K562 treated with DMSO at 1 percent for 4 hours (cell line): Measurements from ENCODE around the gene ABCC9. TPM values are rescaled to one million over a fixed set of nuclear protein-coding genes. Genes with fewer than 3 reads are reported as not detected.

Experiments
- total RNA-seq: library from RNA; unstranded; fragments of 300-600 nt; gene quantifications from 2 replicates; pipeline ENCODE4 v1.2.3, GENCODE V29; 2022; ENCODE audit not compliant: insufficient read depth

Gene ABCC9
- not detected in 2 replicates for total RNA-seq

GRCh38 chr12:21940549-21941505 is at the start of gene ABCC9:
Gene ABCC9 (minus strand): TSS chr12:21941426. CDS start chr12:21936674, 4,752 bp downstream.

GRCh38 chr12:21774358-21775132 is 166.7 kb downstream of the ABCC9 start, which contains the start of gene KCNJ8:
Gene KCNJ8 (minus strand): TSS chr12:21774706. CDS start chr12:21773616, 1,090 bp downstream.

Other genes starting within 250 kb of the ABCC9 start
- gene KCNJ8, start 166.7 kb downstream of the ABCC9 start, total RNA-seq, result 0.58 TPM in 1 of 2 replicates, not detected in the other
- gene CMAS, start 104.8 kb upstream of the ABCC9 start, total RNA-seq, result 31.0 and 33.2 TPM in 2 replicates